Nephron (organoid): ENCODE measurements around the gene FRS3.

Source experiments
- H3K27ac Mint-ChIP-seq, 3 experiments: 2 replicates each; pipeline ENCODE4 v1.8.0; 2020; ENCODE audit warnings: mixed read lengths in 3 of 3, mild to moderate bottlenecking in 2 of 3, moderate library complexity in 1 of 3
- H3K27me3 Mint-ChIP-seq: 2 replicates; pipeline ENCODE4 v1.8.0; 2021; ENCODE audit warnings: low read depth, mild to moderate bottlenecking, moderate library complexity, mixed read lengths
- H3K36me3 Mint-ChIP-seq: 2 replicates; pipeline ENCODE4 v1.8.0; 2020; ENCODE audit warnings: low read depth, mixed read lengths
- H3K4me1 Mint-ChIP-seq: 2 replicates; pipeline ENCODE4 v1.8.0; 2020; ENCODE audit warnings: mixed read lengths
- H3K4me3 Mint-ChIP-seq, 3 experiments: 2 replicates each; pipeline ENCODE4 v1.8.0; 2020; ENCODE audit warnings: mild to moderate bottlenecking in 3 of 3, mixed read lengths in 3 of 3, moderate library complexity in 2 of 3
- H3K9me3 Mint-ChIP-seq: 2 replicates; pipeline ENCODE4 v1.8.0; 2020; ENCODE audit warnings: mixed read lengths
- TF ChIP-seq, protein P1 (sequence below), 3 experiments: fragments of 200-600 bp; sonication (generic); IDR thresholded peaks; one replicate each; pipeline ENCODE4 v1.5.0; 2021; ENCODE audit warnings: antibody characterized with exemption in 3 of 3; ENCODE audit not compliant: unreplicated experiment in 3 of 3

The FRS3 gene

DNA sequence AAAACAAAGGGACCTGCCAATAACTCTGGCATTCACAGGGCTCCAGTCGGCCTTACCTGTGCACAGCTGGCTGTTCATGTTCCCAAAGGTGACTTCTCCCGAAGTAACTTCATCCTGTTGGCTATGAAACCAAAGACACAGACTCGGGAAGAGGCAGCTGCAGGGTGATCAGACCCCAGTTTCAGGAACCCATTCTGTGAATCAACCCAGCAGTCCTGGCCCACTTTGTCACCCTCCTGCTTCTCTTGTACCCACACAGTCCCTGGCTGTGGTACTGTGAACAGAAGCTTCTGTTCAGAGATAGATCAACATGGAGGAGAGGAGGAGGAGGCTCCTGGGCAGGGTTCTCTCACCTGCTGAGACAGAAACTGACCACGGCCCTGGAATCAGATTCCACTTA is 23.8 kb downstream of the FRS3 start:
- no peak overlapping the region for H3K4me3 Mint-ChIP-seq
- TF ChIP-seq, protein P1, sequence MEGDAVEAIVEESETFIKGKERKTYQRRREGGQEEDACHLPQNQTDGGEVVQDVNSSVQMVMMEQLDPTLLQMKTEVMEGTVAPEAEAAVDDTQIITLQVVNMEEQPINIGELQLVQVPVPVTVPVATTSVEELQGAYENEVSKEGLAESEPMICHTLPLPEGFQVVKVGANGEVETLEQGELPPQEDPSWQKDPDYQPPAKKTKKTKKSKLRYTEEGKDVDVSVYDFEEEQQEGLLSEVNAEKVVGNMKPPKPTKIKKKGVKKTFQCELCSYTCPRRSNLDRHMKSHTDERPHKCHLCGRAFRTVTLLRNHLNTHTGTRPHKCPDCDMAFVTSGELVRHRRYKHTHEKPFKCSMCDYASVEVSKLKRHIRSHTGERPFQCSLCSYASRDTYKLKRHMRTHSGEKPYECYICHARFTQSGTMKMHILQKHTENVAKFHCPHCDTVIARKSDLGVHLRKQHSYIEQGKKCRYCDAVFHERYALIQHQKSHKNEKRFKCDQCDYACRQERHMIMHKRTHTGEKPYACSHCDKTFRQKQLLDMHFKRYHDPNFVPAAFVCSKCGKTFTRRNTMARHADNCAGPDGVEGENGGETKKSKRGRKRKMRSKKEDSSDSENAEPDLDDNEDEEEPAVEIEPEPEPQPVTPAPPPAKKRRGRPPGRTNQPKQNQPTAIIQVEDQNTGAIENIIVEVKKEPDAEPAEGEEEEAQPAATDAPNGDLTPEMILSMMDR (IDR thresholded peaks at IDR 0.05; ENCODE audit: unreplicated experiment in 3 of 3): no peak
- no peak overlapping the region for H3K27ac Mint-ChIP-seq
- H3K36me3 Mint-ChIP-seq: no peaks in the 10 kb centered on the region
- no peaks in the 10 kb centered on the region for H3K9me3 Mint-ChIP-seq
- H3K27me3 Mint-ChIP-seq: peaks cover 12% of the 10 kb centered on the region
- H3K4me1 Mint-ChIP-seq: peaks cover 12% of the 10 kb centered on the region

- H3K4me3 Mint-ChIP-seq: no peak overlapping the region
- H3K27me3 Mint-ChIP-seq: peaks cover 6% of the 10 kb centered on the region
Observed at GRCh38 chr6:41750374-41750773, 29.3 kb downstream of the FRS3 start.

GRCh38 chr6:41748542-41748941 is 31.2 kb downstream of the FRS3 start:
- Mint-ChIP-seq H3K36me3 (no peaks in the 10 kb centered on the region), H3K27me3 (peaks cover 3% of the 10 kb centered on the region), H3K4me1 (no peaks in the 10 kb centered on the region), H3K9me3 (no peaks in the 10 kb centered on the region), H3K4me3 (no peak overlapping the region), H3K27ac (no peak overlapping the region)
- TF ChIP-seq, protein P1 (IDR thresholded peaks at IDR 0.05; ENCODE audit: unreplicated experiment in 3 of 3): no peak

More at GRCh38 chr6:41750374-41750773, 29.3 kb downstream of the FRS3 start:
- Mint-ChIP-seq H3K36me3 (no peaks in the 10 kb centered on the region), H3K4me1 (no peaks in the 10 kb centered on the region), H3K27ac (no peak overlapping the region), H3K9me3 (no peaks in the 10 kb centered on the region)
- TF ChIP-seq, protein P1 (IDR thresholded peaks at IDR 0.05; ENCODE audit: unreplicated experiment in 3 of 3): no peak

- TF ChIP-seq, protein P1 (IDR thresholded peaks at IDR 0.05; ENCODE audit: unreplicated experiment in 3 of 3): no peak
Observed at GRCh38 chr6:41748102-41748477, 31.6 kb downstream of the FRS3 start.

GRCh38 chr6:41747256-41748101 is 32.2 kb downstream of the FRS3 start, which contains the start of gene PGC:
TSS of gene PGC (minus strand) at chr6:41747397. CDS start at chr6:41747334, 63 bp downstream.
- peaks cover 3% of the 10 kb centered on the region for H3K27me3 Mint-ChIP-seq
- TF ChIP-seq, protein P1 (IDR thresholded peaks at IDR 0.05; ENCODE audit: unreplicated experiment in 3 of 3): no peak
- no peaks in the 10 kb centered on the region for H3K9me3 Mint-ChIP-seq
- no peaks in the 10 kb centered on the region for H3K36me3 Mint-ChIP-seq
- no peaks in the 10 kb centered on the region for H3K4me1 Mint-ChIP-seq
- H3K4me3 Mint-ChIP-seq: no peak within 1 kb of the TSS
- no peak within 1 kb of the TSS for H3K27ac Mint-ChIP-seq

More at GRCh38 chr6:41748102-41748477, 31.6 kb downstream of the FRS3 start:
- Mint-ChIP-seq H3K4me1 (no peaks in the 10 kb centered on the region), H3K4me3 (no peak overlapping the region), H3K9me3 (no peaks in the 10 kb centered on the region), H3K27me3 (peaks cover 3% of the 10 kb centered on the region), H3K27ac (no peak overlapping the region), H3K36me3 (no peaks in the 10 kb centered on the region)

- TF ChIP-seq, protein P1 (IDR thresholded peaks at IDR 0.05; ENCODE audit: unreplicated experiment in 3 of 3): no peak
- Mint-ChIP-seq H3K27ac (no peak overlapping the region), H3K9me3 (no peaks in the 10 kb centered on the region), H3K4me1 (peaks cover 6% of the 10 kb centered on the region), H3K36me3 (no peaks in the 10 kb centered on the region), H3K27me3 (no peaks in the 10 kb centered on the region), H3K4me3 (no peak overlapping the region)
Observed at GRCh38 chr6:41746107-41746506, 33.6 kb downstream of the FRS3 start.
